IMR-90 (cell line): ENCODE results near the gene CES4A. TPM values are rescaled to one million over a fixed set of nuclear protein-coding genes. Genes with fewer than 3 reads are reported as not detected.

Source experiments
- ATAC-seq: fragments of 200-7000 bp; cut with Tn5 transposase; 2 replicates; pipeline ENCODE4 v1.9.1; 2020; ENCODE audit warnings: low read depth, mild to moderate bottlenecking, moderate library complexity
- BruUV-seq: library from RNA; stranded (reverse); fragments of 400-500 nt; replicated peaks from 2 replicates; lab custom pipeline; 2021; lab: Mats Ljungman, UMichigan
- CTCF ChIA-PET: fragments of 300-600 bp; formaldehyde crosslinking; extraction: SDS; loops from one replicate; lab custom pipeline; 2021; ENCODE audit warnings: antibody characterized with exemption; lab: Yijun Ruan, JAX
- POLR2A ChIA-PET: fragments of 300-600 bp; sonication (Branson Sonifier 250); formaldehyde crosslinking; loops from one replicate; lab custom pipeline; 2022; ENCODE audit warnings: antibody characterized with exemption; ENCODE audit not compliant: unreplicated experiment; lab: Charles Lee
- DNase-seq: peaks from one replicate; pipeline ENCODE4 v3.0.0; 2013
- H2AFZ ChIP-seq: replicated peaks from 2 replicates; pipeline ENCODE3; 2013; ENCODE audit warnings: low read length, mild to moderate bottlenecking; ENCODE audit not compliant: poor library complexity
- H2AK5ac ChIP-seq: 2 replicates; pipeline ENCODE4 v1.6.1; 2013; ENCODE audit warnings: low read depth, low read length, inconsistent platforms
- H2AK9ac ChIP-seq: replicated peaks from 2 replicates; pipeline ENCODE3; 2013; ENCODE audit warnings: mild to moderate bottlenecking, low read depth, low read length, moderate library complexity; ENCODE audit not compliant: poor library complexity
- H2BK120ac ChIP-seq: 2 replicates; pipeline ENCODE4 v1.6.1; 2013; ENCODE audit warnings: low read depth, low read length, inconsistent platforms
- H2BK15ac ChIP-seq: 3 replicates; pipeline ENCODE4 v1.6.1; 2013; ENCODE audit warnings: low read depth, low read length, inconsistent platforms
- H2BK20ac ChIP-seq: 2 replicates; pipeline ENCODE4 v1.6.1; 2013; ENCODE audit warnings: low read depth, mild to moderate bottlenecking, inconsistent platforms, low read length, moderate library complexity
- H2BK5ac ChIP-seq: 2 replicates; pipeline ENCODE4 v1.6.1; 2013; ENCODE audit warnings: mild to moderate bottlenecking, low read depth, low read length, inconsistent platforms; ENCODE audit not compliant: poor library complexity, severe bottlenecking
- H3K14ac ChIP-seq: replicated peaks from 2 replicates; pipeline ENCODE4 v1.6.1; 2013; ENCODE audit warnings: low read depth, low read length, inconsistent platforms
- H3K18ac ChIP-seq: 2 replicates; pipeline ENCODE4 v1.6.1; 2013; ENCODE audit warnings: low read depth, low read length, control low read depth
- H3K23ac ChIP-seq: 2 replicates; pipeline ENCODE4 v1.6.1; 2013; ENCODE audit warnings: low read depth, low read length, inconsistent platforms
- H3K27ac ChIP-seq: 2 replicates; pipeline ENCODE4 v1.5.1; 2013; ENCODE audit warnings: mild to moderate bottlenecking, control low read depth, low read length; ENCODE audit not compliant: insufficient read depth
- H3K27me3 ChIP-seq: 2 replicates; pipeline ENCODE4 v1.6.1; 2013; ENCODE audit warnings: low read length; ENCODE audit not compliant: control insufficient read depth, insufficient read depth
- H3K36me3 ChIP-seq: 2 replicates; pipeline ENCODE4 v1.6.1; 2013; ENCODE audit warnings: low read length, mixed read lengths; ENCODE audit not compliant: control insufficient read depth, insufficient read depth
- H3K4ac ChIP-seq: 2 replicates; pipeline ENCODE4 v1.6.1; 2013; ENCODE audit warnings: low read depth, low read length, inconsistent platforms
- H3K4me1 ChIP-seq: 2 replicates; pipeline ENCODE4 v1.6.1; 2013; ENCODE audit warnings: low read length, mixed read lengths; ENCODE audit not compliant: control insufficient read depth, insufficient read depth
- H3K4me2 ChIP-seq: 2 replicates; pipeline ENCODE4 v1.6.1; 2013; ENCODE audit warnings: low read depth, mild to moderate bottlenecking, control low read depth, low read length, moderate library complexity
- H3K4me3 ChIP-seq: 2 replicates; pipeline ENCODE4 v1.5.1; 2013; ENCODE audit warnings: low read depth, mild to moderate bottlenecking, control low read depth, low read length, moderate library complexity; ENCODE audit not compliant: insufficient read depth
- H3K56ac ChIP-seq: 2 replicates; pipeline ENCODE4 v1.6.1; 2013; ENCODE audit warnings: low read length, inconsistent platforms; ENCODE audit not compliant: insufficient read depth; ENCODE audit errors: extremely low read depth
- H3K79me1 ChIP-seq, 2 experiments: 2 replicates each; pipeline ENCODE4 v1.6.1; 2013; ENCODE audit warnings: low read length in 2 of 2, inconsistent platforms in 1 of 2, low read depth in 1 of 2
- H3K9ac ChIP-seq: 2 replicates; pipeline ENCODE4 v1.6.1; 2013; ENCODE audit warnings: low read depth, low read length, control low read depth
- H3K9me1 ChIP-seq: 2 replicates; pipeline ENCODE4 v1.6.1; 2013; ENCODE audit warnings: low read length, inconsistent platforms; ENCODE audit not compliant: insufficient read depth
- H3K9me3 ChIP-seq: 2 replicates; pipeline ENCODE4 v1.6.1; 2013; ENCODE audit warnings: low read length; ENCODE audit not compliant: control insufficient read depth, insufficient read depth
- H4K20me1 ChIP-seq: 2 replicates; pipeline ENCODE4 v1.6.1; 2013; ENCODE audit warnings: low read length, inconsistent platforms; ENCODE audit not compliant: insufficient read depth
- H4K5ac ChIP-seq: 2 replicates; pipeline ENCODE4 v1.6.1; 2013; ENCODE audit warnings: mild to moderate bottlenecking, low read depth, low read length, control low read depth
- H4K8ac ChIP-seq, 2 experiments: 2 replicates each; pipeline ENCODE4 v1.6.1; 2013; ENCODE audit warnings: low read depth in 2 of 2, low read length in 2 of 2, control low read depth in 1 of 2, inconsistent platforms in 1 of 2
- H4K91ac ChIP-seq: 2 replicates; pipeline ENCODE4 v1.6.1; 2013; ENCODE audit warnings: low read depth, low read length, inconsistent platforms; ENCODE audit not compliant: insufficient read depth
- BHLHE40 ChIP-seq: fragments of 150-350 bp; IDR thresholded peaks from 2 replicates; pipeline ENCODE4 v1.6.1; 2016; ENCODE audit warnings: mild to moderate bottlenecking, low read depth, low read length
- CHD1 ChIP-seq: IDR thresholded peaks from 2 replicates; pipeline ENCODE4 v1.6.1; 2012; ENCODE audit warnings: low read depth, low read length, improper control_type of control experiment
- CTCF ChIP-seq: conservative IDR thresholded peaks from 2 replicates; pipeline ENCODE4 v1.5.1; 2012; ENCODE audit warnings: mild to moderate bottlenecking, low read depth, low read length, improper control_type of control experiment
- ELK1 ChIP-seq: fragments of 150-350 bp; IDR thresholded peaks from 2 replicates; pipeline ENCODE4 v1.6.1; 2016; ENCODE audit warnings: low read depth, mild to moderate bottlenecking, low read length, moderate library complexity, borderline replicate concordance
- FOS ChIP-seq: fragments of 150-350 bp; IDR thresholded peaks from 2 replicates; pipeline ENCODE4 v1.6.1; 2016; ENCODE audit warnings: low read depth, low read length
- MAZ ChIP-seq: IDR thresholded peaks from 2 replicates; pipeline ENCODE4 v1.6.1; 2012; ENCODE audit warnings: low read depth, mild to moderate bottlenecking, low read length, improper control_type of control experiment, moderate library complexity, borderline replicate concordance
- MXI1 ChIP-seq: IDR thresholded peaks from 2 replicates; pipeline ENCODE4 v1.6.1; 2012; ENCODE audit warnings: low read depth, mild to moderate bottlenecking, low read length, moderate library complexity, borderline replicate concordance
- POLR2A ChIP-seq: IDR thresholded peaks from 2 replicates; pipeline ENCODE4 v1.6.1; 2012; ENCODE audit warnings: mild to moderate bottlenecking, low read depth, low read length
- RFX5 ChIP-seq: IDR thresholded peaks from 2 replicates; pipeline ENCODE4 v1.8.0; 2012; ENCODE audit warnings: low read depth, mild to moderate bottlenecking, low read length, moderate library complexity
- USF2 ChIP-seq: fragments of 150-350 bp; IDR thresholded peaks from 2 replicates; pipeline ENCODE4 v1.6.1; 2017; ENCODE audit warnings: mild to moderate bottlenecking, antibody characterized with exemption, low read length, low read depth
- WGBS, 2 experiments: methylation state at CpG; one replicate each; pipeline versions ENCODE4 v1.1.5 to v1.1.7; 2013; ENCODE audit warnings: missing lambda C conversion rate in 2 of 2; ENCODE audit not compliant: insufficient read length in 1 of 2; ENCODE audit errors: extremely low coverage in 2 of 2; 5-methylcytosine and 5-hydroxymethylcytosine counted together
- dilution Hi-C: fragments of 300-500 bp; cut with HindIII; formaldehyde crosslinking; loops from one replicate; pipeline ENCODE4 v1.14.3; 2018; ENCODE audit warnings: low sequenced_read_pairs; ENCODE audit not compliant: unreplicated experiment
- in situ Hi-C: fragments of 300-500 bp; cut with MboI; formaldehyde crosslinking; loops from 3 replicates; pipeline ENCODE4 v1.14.3; 2019; ENCODE audit warnings: low sequenced_read_pairs, inconsistent platforms, mixed read lengths
- intact Hi-C: fragments of 100-400 bp; cut with micrococcal nuclease; formaldehyde crosslinking; loops from 2 replicates; pipeline ENCODE4 v1.10.0; 2022
- polyA plus RNA-seq, 3 experiments: library from polyadenylated mRNA; depleted of rRNA; stranded (reverse); fragments of >200 nt; gene quantifications; 2 replicates each; pipeline ENCODE4 v1.2.3, GENCODE V29; 2012; ENCODE audit warnings: low replicate concordance in 1 of 3
- total RNA-seq: library from RNA; depleted of rRNA; stranded (reverse); fragments of >200 nt; gene quantifications from 2 replicates; pipeline ENCODE4 v1.2.3, GENCODE V29; 2012

Gene CES4A
- total and polyA plus RNA-seq, 2 of the 4 experiments (the other 2 are of a cell fraction): 0.72 to 4.7 TPM

GRCh38 chr16:67028696-67029253 is 40.4 kb downstream of the CES4A start, which contains the start of gene CBFB:
Gene CBFB, plus strand, starts transcription at chr16:67029149. Its CDS starts 259 bp downstream, at chr16:67029408.
- Histone ChIP-seq H4K20me1 (peaks cover 27% of the 10 kb centered on the region), H3K18ac (peak within 1 kb of the TSS; percentile 92), H3K9ac (peak within 1 kb of the TSS; percentile 99), H2BK120ac (peak within 1 kb of the TSS; percentile 81), H2BK20ac (peak within 1 kb of the TSS; percentile 35; the same call in 1 of the 2 replicates), H3K27me3 (no peaks in the 10 kb centered on the region), H3K36me3 (peaks cover 6% of the 10 kb centered on the region), H2AK5ac (peak within 1 kb of the TSS; percentile 50), H3K79me1 (peaks cover 5 to 21% of the 10 kb centered on the region in 2 experiments; a peak in 3 of 4 replicates), H3K27ac (peak within 1 kb of the TSS; percentile 99), H3K14ac (peak within 1 kb of the TSS; percentile 99), H3K23ac (peak within 1 kb of the TSS; percentile 88), H3K4me3 (peak within 1 kb of the TSS; percentile 85), H4K5ac (peak within 1 kb of the TSS; percentile 99), H3K4me2 (peak within 1 kb of the TSS; percentile 94), H2BK15ac (peak within 1 kb of the TSS; percentile 17; the same call in 1 of the 3 replicates), H2AK9ac (peak within 1 kb of the TSS; percentile 78), H4K91ac (peak within 1 kb of the TSS; percentile 92), H4K8ac (peak within 1 kb of the TSS; percentile 96 to 99), H3K4ac (peak within 1 kb of the TSS; percentile 98), H3K56ac (peak within 1 kb of the TSS; percentile 93), H3K9me3 (no peaks in the 10 kb centered on the region), H3K9me1 (peaks cover 6% of the 10 kb centered on the region; the same call in 1 of the 2 replicates), H2AFZ (peak within 1 kb of the TSS; percentile 96), H3K4me1 (peaks cover 5% of the 10 kb centered on the region), H2BK5ac (peak within 1 kb of the TSS; percentile 96)
- POLR2A ChIA-PET: interaction anchor here (0.6 to 1.0 kb wide), 2 partner anchors 9 to 127 kb away, joined by 4 read pairs; no protein-coding TSS in a partner anchor
- DNase-seq (peak; percentile 89), ATAC-seq (peak; percentile 94)
- intact Hi-C loops (no loop called here), dilution Hi-C loops (no loop called here), in situ Hi-C loops (no loop called here)
- TF ChIP-seq CHD1 (no peak), RFX5 (no peak), USF2 (no peak), BHLHE40 (no peak), MAZ (no peak), FOS (no peak), MXI1 (peak; percentile 8; the same call in 1 of the 2 replicates), ELK1 (no peak), CTCF (0 out of 2 replicates have a peak, but pooled peaks have one; percentile 1), POLR2A (peak; percentile 82)
- no TSS peak for BruUV-seq
- CTCF ChIA-PET: interaction anchor here (0.6 to 1.4 kb wide), 4 partner anchors 11 to 127 kb away, joined by 3 to 5 read pairs (median 3); no protein-coding TSS in a partner anchor
- 3% methylated on average over 29 of the region's 69 CpGs; no CpG with 5 or more reads in 1 of the 2 experiments for WGBS, 2 experiments
